ENCODE results near the gene RTL10.
"Not testable (repeated sequence)": the region's sequence is repeated elsewhere in the genome, so short reads cannot be mapped to it uniquely, and the experiment has no call there.

The RTL10 gene

GRCh38 chr22:19884161-19884953, 29.7 kb upstream of the RTL10 start:
- FAIRE-seq: no peak
- TF ChIP-seq CTCF (IDR thresholded peaks at IDR 0.05; ENCODE audit: insufficient read depth, missing control alignments): no peak

GRCh38 chr22:19883446-19883845, 28.8 kb upstream of the RTL10 start:
- FAIRE-seq: not testable (repeated sequence)

More at GRCh38 chr22:19884161-19884953, 29.7 kb upstream of the RTL10 start:
- DNase-seq (ENCODE audit: insufficient read length, low spot score): no peak

GRCh38 chr22:19882446-19883381, 28.0 kb upstream of the RTL10 start:
- TF ChIP-seq CTCF (IDR thresholded peaks at IDR 0.05; ENCODE audit: insufficient read depth, missing control alignments): no peak
- FAIRE-seq: no peak
- no peak for DNase-seq (ENCODE audit: insufficient read length, low spot score)

More at GRCh38 chr22:19883446-19883845, 28.8 kb upstream of the RTL10 start:
- DNase-seq (ENCODE audit: insufficient read length, low spot score): not testable (repeated sequence)

GRCh38 chr22:19880786-19881569, 26.3 kb upstream of the RTL10 start:
- DNase-seq (ENCODE audit: insufficient read length, low spot score) (no peak), FAIRE-seq (no peak)
- TF ChIP-seq CTCF (IDR thresholded peaks at IDR 0.05; ENCODE audit: insufficient read depth, missing control alignments): no peak

- no peak for TF ChIP-seq CTCF (IDR thresholded peaks at IDR 0.05; ENCODE audit: insufficient read depth, missing control alignments)
- DNase-seq (ENCODE audit: insufficient read length, low spot score): peak; percentile 21
- no peak for FAIRE-seq
These were observed 25.5 kb upstream of the RTL10 start for GRCh38 chr22:19879992-19880785.

- DNase-seq (ENCODE audit: insufficient read length, low spot score) (no peak), FAIRE-seq (no peak)
- no peak for TF ChIP-seq CTCF (IDR thresholded peaks at IDR 0.05; ENCODE audit: insufficient read depth, missing control alignments)
These were observed 24.9 kb upstream of the RTL10 start for GRCh38 chr22:19879643-19879991.
